Body of pancreas (tissue), 4 donors: ENCODE measurements around the gene LTBP2.

Experiments used
- POLR2A ChIP-seq, 3 donors: fragments of 450-650 bp; IDR thresholded peaks; one replicate each; pipeline ENCODE4 v1.6.1; 2016; ENCODE audit warnings: antibody characterized with exemption in 3 of 3, mild to moderate bottlenecking in 2 of 3
- TF ChIP-seq, protein P1 (sequence below), 7 experiments: fragments of 450-650 bp in 4 of 7; fragments of 200-600 bp in 3 of 7; sonication (generic) in 3 of 7; IDR thresholded peaks; one replicate each; pipeline ENCODE4 v1.5.1; 2016 to 2019; ENCODE audit warnings: antibody characterized with exemption in 7 of 7

DNA sequence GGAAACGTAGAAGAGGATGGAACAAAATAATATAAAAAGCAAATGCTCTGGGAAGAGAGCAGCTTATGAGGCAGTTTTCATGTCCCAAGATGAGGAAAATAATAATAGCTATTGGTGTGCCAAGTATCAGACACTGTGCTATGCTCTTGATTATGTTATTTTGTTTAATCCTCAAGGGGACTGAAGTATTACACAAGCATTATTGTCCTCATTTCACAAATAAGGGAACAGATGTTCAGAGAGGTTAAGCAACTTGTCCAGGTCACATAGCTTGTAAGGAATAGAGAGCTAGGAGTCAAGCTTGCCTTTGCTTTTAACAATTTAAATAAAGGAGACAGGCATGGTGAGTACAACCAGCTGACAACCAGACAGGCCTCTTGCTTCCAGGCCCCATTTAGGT lies 26.9 kb upstream of the LTBP2 start:
- TF ChIP-seq, protein P1, sequence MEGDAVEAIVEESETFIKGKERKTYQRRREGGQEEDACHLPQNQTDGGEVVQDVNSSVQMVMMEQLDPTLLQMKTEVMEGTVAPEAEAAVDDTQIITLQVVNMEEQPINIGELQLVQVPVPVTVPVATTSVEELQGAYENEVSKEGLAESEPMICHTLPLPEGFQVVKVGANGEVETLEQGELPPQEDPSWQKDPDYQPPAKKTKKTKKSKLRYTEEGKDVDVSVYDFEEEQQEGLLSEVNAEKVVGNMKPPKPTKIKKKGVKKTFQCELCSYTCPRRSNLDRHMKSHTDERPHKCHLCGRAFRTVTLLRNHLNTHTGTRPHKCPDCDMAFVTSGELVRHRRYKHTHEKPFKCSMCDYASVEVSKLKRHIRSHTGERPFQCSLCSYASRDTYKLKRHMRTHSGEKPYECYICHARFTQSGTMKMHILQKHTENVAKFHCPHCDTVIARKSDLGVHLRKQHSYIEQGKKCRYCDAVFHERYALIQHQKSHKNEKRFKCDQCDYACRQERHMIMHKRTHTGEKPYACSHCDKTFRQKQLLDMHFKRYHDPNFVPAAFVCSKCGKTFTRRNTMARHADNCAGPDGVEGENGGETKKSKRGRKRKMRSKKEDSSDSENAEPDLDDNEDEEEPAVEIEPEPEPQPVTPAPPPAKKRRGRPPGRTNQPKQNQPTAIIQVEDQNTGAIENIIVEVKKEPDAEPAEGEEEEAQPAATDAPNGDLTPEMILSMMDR (IDR thresholded peaks at IDR 0.05), result no peak
- TF ChIP-seq POLR2A (IDR thresholded peaks at IDR 0.05), result no peak
